WTC11 (cell line): ENCODE data around the gene TMED4.

Experiments
- ATF6 ChIP-seq: sonication (generic); formaldehyde crosslinking; IDR thresholded peaks from 2 replicates; pipeline ENCODE4 v1.8.1; 2023; ENCODE audit warnings: mild to moderate bottlenecking, missing genetic modification reagents
- JUN ChIP-seq: sonication (generic); formaldehyde crosslinking; IDR thresholded peaks from 2 replicates; pipeline ENCODE4 v1.8.0; 2023; ENCODE audit warnings: mild to moderate bottlenecking, missing genetic modification reagents
- TF ChIP-seq, protein P1 (sequence below): sonication (generic); formaldehyde crosslinking; IDR thresholded peaks from 2 replicates; pipeline ENCODE4 v1.8.1; 2023; ENCODE audit warnings: mild to moderate bottlenecking, missing genetic modification reagents, moderate library complexity
- TF ChIP-seq, protein P2 (sequence below): fragments of 200-600 bp; IDR thresholded peaks from 2 replicates; pipeline ENCODE4 v1.8.0; 2022; ENCODE audit warnings: antibody characterized with exemption

GRCh38 chr7:44559485-44559884 is 22.5 kb downstream of the TMED4 start:
- TF ChIP-seq ATF6 (no peak), JUN (no peak)
- TF ChIP-seq, protein P1, sequence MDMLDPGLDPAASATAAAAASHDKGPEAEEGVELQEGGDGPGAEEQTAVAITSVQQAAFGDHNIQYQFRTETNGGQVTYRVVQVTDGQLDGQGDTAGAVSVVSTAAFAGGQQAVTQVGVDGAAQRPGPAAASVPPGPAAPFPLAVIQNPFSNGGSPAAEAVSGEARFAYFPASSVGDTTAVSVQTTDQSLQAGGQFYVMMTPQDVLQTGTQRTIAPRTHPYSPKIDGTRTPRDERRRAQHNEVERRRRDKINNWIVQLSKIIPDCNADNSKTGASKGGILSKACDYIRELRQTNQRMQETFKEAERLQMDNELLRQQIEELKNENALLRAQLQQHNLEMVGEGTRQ (CRISPR knock-in tag), result no peak
- TF ChIP-seq, protein P2, sequence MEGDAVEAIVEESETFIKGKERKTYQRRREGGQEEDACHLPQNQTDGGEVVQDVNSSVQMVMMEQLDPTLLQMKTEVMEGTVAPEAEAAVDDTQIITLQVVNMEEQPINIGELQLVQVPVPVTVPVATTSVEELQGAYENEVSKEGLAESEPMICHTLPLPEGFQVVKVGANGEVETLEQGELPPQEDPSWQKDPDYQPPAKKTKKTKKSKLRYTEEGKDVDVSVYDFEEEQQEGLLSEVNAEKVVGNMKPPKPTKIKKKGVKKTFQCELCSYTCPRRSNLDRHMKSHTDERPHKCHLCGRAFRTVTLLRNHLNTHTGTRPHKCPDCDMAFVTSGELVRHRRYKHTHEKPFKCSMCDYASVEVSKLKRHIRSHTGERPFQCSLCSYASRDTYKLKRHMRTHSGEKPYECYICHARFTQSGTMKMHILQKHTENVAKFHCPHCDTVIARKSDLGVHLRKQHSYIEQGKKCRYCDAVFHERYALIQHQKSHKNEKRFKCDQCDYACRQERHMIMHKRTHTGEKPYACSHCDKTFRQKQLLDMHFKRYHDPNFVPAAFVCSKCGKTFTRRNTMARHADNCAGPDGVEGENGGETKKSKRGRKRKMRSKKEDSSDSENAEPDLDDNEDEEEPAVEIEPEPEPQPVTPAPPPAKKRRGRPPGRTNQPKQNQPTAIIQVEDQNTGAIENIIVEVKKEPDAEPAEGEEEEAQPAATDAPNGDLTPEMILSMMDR, result no peak
